Activated CD4-positive, alpha-beta T cell treated with anti-CD3 and anti-CD28 coated beads, Interleukin-2, amount 50 U/mL, for 4 hours (primary cell): Measurements from ENCODE around the gene SLC22A12.

ENCODE experiments used
- DNase-seq, 2 experiments: peaks; one replicate each; pipeline ENCODE4 v3.0.0-alpha.2; 2020

The SLC22A12 gene

DNA sequence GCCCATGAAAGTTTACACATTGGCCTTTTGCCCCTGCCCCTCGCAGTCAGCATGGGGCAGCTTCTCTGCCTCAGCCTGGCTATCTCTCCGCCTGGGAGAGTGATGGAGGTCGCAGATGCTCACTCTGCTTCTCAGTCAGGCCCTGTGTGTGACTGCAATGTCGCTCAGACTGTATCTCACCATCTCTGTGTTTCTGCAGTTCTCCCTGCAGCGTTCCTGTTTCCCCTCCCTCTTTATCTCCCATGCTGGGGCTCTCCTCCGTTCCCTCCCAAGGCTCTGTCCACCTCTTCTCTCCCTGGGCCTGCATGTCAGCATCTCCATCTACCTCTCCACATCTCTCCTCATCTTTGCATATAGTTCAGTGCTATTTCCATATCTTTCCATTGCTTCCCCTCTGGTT lies 38.1 kb downstream of the SLC22A12 start:
- DNase-seq: no peak

DNA sequence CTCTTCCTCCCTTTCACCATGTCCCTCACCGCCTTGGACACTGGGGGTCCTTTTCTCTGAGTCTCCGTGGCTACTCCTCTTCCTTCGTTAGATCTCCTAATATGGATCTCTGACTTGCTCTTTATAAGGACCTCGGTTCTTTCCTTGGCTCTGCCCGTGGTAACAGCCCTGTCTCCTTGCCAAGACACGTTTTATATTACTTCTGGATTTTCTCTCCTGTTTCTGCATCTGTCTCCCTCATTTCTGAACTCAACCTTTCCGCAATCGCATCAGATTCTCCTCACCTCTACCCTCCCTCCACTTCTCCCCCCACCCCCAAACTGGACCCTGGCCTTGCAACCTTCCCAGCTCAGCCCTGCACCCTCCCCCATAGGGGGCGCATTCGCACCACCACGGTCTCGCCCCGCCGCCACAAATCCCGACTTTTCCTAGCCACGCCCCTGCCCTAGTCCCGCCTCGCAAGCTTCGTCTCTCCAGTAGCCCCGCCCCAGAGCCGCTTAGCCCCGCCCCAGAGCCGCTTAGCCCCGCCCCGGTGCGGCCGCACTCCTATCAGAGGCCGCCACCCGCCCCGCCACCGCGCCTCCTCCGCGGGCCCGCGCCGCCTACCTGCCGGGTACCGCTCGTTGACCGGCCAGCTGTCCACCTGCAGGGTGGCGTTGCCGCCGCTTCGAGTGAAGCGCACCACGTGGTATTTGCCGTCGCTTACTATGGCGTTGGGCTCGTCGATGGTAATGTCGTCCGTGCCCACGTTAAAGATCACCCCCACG lies 39.0 kb downstream of the SLC22A12 start:
- no peak for DNase-seq

DNA sequence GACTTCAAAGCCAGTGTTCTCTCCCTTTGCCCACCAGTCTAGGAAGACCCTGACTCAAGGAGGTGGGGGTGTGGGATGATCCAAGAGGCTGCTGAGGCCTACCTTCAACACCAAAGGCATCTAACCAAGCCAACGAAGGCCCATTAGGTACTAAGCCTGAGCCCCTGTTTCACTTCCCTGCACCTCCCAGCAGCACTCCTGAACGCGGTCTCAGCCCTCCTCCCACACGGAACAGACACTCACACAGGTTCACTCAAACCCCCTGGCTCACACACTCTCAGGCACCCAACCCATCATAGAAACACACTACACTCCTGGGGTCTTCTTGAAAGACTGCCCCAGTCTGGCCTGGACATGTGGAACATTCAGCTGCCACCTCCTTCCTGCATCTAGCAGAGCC lies 40.7 kb downstream of the SLC22A12 start:
- DNase-seq: no peak

DNA sequence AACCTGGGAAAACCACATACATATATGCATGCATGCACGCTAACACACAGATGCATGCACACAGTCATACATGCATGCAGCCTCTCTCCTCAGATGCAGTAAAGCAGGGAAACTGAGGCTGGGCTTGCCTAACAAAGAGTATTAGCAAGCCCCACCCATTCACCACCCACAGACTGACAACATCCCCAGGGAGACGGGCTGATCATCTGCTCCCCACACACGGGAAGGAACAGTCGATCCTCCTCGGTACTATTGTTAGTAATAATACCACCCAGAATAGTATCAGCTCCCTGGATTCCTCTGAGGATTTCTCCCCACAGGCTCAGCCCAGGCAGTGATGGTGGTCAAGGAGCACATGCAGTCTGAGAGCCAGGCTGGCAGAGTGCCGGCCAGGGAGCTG lies 41.2 kb downstream of the SLC22A12 start:
- no peak for DNase-seq

DNA sequence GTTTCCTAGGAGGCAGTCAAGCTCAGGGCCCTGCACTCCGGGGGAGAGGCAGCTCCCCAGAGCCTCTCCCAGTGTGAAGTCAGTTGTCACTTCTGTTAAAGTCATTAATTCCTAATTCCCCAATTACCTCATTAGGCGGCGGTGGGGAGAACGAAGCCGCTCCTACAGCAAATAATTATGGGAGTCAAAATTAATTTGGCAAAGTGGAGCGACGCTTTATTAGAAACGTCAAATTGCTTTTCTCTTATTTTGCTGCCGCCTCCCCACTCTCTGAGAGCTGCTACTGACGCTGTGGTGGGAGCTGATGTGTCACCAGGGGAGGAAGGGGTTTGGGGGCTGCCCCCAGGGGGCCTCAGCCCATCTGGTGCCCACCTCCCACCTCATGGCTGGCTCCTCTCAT lies 41.6 kb downstream of the SLC22A12 start:
- DNase-seq: no peak

DNA sequence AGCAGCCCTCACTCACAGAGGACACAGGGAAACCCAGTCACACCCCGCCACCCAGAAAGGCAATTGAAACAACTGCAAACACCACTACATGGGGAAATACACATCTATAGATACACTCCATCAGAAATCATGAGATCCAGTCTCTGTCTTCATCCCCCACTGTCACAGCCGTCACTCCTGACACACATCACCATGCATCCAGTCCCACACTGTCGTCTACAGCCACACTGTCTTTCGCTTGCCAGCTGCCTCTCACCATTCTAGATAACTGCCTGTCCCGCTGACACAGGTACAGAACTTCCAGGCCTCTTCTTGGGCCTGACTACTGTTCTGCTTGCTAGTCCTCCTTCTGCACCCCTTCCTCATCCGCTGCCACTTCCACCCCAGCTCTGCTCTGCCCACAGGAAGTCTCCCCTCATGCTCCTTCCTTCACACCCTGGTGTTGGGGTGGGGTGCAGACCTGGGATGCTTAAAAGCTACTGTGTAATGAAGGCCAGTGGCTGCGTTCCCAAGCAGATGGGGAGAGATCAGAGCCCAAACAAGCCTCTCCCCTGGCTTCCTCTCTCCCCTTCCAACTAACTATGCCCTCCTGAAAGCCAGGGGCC lies 42.6 kb downstream of the SLC22A12 start:
- no peak for DNase-seq

DNA sequence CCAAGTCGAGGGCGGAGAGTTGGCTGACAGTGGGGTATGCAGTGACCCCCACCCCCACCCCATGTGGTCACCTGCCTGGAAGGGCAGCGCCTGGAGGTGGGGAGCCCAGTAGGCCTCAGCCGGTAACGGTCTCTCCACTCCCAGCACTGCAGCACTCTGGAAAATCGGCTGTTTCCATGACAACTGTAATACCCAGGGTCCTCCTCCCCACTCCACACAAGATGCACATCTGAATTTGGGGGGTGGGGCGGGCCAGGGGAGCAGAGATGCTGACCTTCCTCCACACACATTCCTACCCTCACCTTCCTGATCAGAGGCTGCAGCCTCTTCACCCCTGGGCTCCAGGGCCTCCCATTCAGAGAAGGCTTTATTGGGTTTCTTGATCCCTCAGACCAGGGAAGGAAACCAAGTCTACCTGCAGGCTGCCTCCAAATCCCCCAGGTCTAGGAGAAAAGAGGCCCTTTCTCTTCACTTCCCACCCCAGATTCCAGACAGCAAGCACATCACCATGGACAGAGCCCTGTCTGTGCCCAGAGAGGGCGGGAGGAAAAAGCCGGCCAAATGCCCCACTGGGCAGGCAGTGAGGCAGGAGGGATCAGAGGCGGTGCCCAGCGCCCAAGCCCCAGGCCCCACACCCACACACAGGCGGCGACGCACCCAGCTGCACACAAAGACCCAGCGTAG lies 46.5 kb downstream of the SLC22A12 start:
- DNase-seq: no peak

DNA sequence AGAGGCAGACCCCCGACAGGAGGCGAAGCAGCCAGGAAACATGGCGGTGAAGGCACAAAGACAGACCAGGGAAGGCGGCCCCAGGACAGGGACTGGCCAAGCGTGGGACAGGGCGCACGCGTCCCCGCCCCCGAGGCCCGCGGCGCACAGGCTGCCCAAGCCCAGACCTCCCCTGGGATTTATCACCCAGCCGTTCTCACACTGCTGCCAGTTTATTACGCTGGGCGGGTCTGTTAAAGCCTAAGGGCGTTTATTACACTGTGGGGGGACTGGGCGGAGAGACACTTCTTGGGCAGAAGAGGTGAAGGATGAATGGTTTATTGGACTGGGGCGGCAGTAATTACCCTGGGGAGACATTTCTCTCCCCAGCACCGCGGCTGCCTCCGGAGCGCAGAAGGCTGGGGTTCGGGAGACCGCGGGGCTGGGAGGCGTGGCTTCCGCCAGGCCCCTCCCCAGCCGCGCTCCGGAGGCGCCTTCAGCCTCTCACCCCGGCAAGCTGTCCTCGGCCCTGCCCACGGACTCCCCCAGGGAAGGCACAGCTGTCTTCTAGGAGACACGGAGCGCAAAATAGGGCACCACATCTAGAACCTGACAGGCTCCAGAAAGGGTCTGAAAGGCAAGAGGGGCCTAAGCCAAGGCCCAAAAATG lies 47.1 kb downstream of the SLC22A12 start:
- DNase-seq: no peak

DNA sequence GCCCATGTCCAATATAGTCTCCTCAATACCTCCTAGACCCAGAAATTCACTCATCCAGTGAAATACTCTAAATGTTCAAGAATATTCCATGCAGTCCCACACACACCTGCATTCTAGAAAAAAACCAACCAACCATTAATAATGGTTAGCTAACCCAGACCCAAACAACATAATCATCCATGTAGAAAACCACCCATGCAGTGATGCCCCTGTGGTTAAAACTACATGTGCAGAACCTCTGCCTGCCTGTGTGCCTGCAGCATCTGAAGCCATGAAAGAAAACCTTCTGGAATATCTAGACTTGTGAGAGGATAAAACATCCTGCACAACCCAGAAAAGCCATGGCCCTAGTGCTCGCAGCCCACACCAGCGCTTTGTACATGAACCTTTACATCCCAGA lies 47.8 kb downstream of the SLC22A12 start:
- no peak for DNase-seq

DNA sequence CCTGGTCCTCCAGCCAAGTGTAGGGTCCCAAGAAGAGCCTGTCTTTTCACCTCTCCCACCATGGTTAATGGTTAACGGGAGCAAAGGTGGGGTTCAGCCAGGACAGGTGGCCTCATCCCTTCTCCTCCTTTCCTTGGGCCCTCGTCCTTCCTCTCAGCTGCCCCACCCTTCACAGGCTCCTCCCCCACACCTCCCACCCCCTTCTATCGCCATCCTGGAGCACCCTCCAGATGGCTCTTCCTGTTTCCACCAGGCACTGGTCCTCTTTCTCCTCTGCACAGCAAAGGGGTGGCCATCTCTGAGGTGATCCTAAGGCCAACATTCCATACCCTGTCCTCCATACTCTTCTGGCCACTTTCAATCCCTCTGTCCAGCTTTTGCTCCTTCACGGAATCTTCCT lies 48.9 kb downstream of the SLC22A12 start:
- no peak for DNase-seq

DNA sequence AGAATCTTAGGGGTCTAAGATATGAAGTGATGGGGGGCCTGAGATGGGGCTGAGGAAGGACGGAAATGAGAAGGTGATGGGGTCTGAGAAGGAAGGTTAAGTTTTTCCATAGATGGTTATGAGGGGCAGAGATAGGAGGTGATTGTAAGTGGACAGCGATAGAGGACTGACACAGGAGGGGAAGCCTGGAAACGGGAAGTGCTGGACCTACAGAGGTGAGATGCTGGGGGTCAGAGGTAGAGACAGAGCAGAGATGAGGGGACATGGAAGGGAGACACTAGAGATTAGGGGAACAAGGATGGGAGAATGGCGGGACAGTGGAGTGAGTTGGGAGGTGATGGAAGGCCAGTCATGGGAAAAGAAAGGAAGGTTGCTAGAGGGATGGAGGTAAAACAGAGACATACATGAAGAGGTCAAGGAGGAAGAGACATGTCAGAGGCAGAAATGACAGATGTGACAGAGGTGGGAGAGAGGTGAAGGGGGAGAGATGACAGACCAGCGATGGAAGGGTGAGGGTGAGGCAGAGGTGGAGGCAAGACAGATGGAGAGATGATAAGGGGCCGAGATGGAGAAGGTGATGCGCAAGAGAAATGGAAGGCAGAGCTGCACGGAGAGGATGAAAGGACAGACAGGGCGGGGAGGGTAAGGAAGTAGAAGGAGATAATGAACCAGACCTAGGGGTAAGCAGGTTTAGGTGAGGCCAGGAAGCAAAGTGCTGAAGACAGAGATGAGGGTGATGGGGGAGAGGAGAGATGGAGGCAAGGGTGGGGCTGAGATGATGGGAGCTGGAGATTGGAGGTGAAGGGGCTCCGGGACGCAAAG lies 50.8 kb downstream of the SLC22A12 start:
- DNase-seq: no peak

DNA sequence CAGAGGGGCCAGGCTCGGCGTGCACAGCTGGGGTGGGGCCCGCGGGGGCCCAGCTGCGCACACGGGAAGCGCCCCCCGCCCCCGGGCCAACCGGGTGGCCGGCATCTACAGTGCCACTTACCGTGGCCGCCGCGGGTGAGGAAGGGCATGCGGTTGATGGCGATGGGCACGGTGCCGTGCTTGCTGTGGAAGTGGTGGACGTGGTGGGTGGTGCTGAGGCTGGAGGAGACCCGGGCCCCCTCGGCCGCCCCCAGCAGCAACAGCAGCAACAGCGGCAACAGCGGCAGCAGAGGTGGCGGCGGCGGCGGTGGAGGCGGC lies 51.4 kb downstream of the SLC22A12 start:
- no peak for DNase-seq

DNA sequence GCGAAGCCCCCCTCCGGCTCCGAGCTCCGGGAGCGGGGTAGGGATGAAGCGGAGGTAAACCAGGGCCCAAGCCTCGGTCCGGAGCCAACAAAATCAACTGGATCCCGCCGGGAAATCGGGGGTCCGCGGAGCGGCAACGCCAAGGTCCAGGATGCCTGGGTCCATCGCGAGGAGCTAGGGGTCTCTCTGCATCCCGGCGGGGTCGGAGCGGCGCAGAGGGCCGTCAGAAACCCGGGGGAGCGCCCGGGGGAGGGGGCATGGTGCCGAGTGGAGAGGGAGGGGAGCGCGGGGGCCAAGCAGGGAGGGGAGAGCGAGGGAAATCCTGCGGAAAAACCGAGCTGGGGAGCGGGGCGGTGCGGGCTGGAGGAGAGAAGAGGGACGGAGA lies 51.8 kb downstream of the SLC22A12 start:
- DNase-seq: no peak

DNA sequence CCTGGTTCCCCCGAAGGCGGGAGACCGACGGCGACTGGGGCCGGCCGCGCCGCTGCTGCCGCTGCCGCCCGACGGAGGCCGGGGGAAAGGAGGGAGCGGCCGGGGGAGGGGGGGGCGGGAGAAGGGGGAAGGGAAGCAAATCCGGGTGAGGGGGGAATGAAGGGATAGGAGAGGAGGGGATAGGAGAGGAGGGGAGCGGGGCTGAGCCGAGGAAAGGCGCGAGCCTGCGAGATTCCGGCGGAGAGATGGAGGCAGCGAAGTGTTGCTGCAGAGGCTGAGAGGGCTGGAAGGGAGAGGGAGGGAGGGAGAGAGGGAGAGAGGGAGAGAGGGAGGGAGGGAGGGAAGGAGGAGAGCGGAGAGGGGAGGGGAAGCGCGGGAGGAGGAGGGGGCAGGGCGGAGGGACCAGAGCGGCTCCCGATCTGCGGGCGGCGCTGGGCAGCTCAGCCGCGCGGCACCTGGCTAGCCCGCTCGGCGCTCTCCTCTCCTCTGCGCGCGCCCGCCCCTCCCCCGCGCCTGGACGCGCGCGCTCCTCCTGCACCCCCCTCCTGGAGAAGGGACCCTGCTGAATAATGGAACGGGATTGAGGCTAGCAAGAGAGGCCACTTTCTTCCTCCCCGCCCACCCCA lies 52.3 kb downstream of the SLC22A12 start:
- DNase-seq: no peak

DNA sequence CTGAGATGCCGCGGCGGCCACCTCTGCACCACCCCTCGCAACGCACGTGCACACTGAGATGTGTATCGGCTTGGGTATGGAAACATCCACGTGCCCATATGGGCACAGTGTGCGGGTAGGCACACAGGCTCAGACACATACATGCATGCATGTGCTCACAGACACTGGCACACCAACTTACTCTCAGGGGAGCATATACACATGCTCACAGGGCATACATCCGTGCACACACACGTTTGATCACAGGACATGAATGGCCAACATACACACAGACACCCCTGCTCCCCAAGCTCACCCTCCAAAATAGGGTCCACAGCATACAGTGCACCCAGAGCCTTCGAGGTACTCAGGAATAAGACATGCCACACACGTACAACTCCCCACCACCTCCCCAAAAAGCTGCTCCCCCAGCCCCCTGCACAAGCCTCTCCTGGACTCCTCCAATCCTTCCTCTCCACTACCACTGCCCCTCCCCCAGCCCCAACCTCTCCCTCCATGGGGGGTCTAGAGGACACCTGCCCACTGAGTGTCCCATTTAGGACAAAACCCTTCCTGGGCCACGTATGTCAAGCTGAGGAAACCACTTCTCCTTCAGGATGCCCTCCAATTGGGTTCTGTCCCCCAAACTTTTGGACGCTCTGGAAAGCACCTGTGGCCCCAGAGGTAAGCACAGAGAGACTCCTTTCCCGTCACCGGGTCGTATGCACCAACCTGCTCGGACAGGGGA lies 53.1 kb downstream of the SLC22A12 start:
- no peak for DNase-seq

DNA sequence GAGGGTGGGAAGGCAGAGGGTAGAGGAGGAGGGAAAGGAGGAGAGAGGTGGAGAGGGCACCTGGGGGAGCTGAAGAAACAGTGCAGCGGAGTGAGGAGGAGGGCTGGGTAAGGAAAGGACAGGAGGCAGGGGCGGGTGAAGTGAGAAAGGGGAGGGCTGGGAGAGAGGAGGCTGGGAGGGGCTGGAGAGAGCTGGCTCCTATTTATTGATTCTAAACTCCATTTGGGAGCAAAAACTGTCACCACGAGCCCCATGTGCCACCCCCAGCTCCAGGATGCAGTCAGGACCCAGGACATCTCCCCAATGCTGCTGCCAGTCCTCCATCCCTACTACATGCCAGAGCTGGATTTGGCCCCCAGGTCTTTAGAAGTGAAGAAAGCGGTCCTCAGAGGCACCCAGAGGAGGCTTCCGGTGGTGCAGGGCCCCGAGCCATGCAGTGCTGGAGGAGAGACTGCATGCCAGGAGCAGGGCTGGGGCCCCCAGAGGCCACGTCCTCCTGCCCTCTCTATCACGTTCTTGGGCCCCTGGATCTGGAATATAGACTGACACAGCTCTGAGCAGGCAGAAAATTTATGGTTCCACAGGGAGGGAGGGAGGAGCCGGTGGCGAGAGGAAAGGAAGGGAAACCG lies 53.7 kb downstream of the SLC22A12 start:
- no peak for DNase-seq

DNA sequence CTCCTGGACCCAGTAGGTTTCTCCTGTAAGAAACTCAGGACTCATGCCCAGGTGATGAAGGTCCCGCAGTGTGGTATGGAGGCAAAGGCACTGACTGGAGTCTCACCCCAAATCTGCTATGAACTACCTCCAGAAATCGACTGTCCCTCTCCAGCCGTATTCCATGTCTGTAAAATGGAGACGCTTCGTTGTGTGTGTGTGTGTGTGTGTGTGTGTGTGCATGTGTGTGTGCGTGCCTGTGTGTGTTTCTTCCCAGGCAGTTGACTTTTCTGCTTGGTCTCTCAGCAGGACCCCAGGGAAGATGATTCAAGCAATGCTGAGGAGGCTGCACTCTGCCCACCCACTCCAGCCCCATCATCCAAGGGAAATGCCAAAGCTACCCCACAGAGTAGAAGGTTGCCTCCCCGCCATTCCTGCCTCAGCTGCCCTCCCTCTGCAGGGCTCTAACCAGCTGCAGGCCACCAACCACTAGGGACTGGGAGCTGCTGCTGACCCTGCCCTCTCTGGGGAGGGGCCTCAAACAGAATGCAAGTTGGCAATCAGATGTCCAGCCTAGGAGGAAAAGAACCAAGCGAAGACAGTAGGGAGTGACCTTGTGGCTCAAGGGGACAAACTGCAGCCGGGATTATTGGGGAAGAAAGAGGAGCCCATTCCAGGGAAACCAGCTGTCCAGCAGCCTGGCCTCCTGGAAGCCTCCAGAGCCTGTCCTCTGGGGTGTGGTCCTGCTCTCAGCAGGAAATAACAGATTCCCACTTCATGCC lies 56.2 kb downstream of the SLC22A12 start:
- no peak for DNase-seq

DNA sequence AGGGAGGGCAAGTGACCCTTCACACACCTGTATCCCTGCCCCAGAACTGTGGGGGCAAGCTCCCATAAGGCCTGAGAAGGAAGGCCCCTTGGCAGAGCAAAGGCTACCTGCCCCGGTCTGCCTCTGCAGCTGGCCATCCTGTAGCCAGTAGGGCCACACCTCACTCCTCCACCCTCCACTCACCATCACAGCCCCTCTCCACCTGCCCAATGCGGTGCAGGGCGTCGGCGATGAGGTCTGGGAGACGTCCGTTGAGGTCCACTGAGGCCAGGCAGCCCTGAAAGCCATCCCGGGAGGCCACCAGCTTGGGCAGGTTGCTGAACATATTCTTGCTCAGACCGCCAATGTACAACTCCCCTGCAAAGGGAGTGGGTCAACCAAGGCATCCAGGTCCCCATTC lies 57.5 kb downstream of the SLC22A12 start:
- no peak for DNase-seq

DNA sequence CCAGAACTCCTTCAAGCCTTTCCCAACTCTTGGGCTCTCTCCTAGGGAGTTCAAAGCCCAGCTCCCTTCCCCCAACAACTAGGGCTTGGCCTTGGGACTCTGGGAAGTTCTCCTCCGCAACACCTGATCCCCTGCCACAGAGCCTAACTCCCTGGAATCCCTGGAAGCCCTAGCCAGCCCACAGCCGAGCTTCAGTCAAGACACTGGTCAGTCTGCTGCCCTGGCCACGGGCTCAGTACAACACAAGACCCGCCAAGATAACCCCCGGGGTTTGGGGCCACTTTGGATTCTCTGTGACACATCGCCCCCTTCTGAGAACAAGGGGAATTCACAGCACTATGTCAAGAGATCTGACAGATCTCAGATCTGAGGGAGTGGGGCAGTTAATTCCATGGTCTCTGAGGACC lies 58.3 kb downstream of the SLC22A12 start:
- DNase-seq: no peak

DNA sequence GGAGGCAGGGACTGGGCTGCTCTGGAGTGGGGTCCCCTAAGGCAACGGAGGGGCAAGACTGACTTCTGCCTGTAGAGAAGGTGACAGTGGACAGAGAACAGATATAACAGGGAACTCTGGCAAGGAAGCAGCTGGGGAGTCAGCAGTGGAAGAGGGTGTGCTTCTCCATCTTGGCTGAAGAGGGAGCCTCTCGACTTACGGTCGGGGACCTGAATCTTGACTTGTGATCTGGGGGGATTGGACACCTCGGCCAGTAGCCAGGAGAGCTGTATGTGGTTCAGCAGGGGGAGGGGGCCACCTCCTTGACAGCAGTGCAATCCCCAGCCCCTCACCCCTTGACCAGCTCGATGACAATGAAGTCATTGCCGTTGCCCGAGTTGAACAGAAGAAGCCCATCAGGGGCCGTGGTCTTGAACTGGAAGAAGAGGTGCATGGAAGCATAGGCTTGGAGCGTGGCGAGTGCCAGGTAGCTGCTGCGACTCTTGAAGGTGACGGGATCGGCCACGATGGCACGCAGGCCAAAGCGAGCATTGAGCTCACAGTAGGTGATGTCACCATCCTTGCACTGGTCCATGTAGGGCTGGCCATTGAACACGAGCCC lies 60.0 kb downstream of the SLC22A12 start:
- no peak for DNase-seq
